Epithelial cell of proximal tubule (primary cell): ENCODE results near the gene TBC1D32. TPM values are rescaled to one million over a fixed set of nuclear protein-coding genes. Genes with fewer than 3 reads are reported as not detected.
"Not testable (repeated sequence)": the region's sequence is repeated elsewhere in the genome, so short reads cannot be mapped to it uniquely, and the experiment has no call there.

Source experiments
- DNase-seq: peaks from one replicate; pipeline ENCODE4 v3.0.0-alpha.2; 2011; ENCODE audit warnings: low read depth
- H3K4me3 ChIP-seq: 2 replicates; pipeline ENCODE4 v1.5.1; 2011; ENCODE audit warnings: low read depth, mild to moderate bottlenecking, low read length
- total RNA-seq: library from RNA; depleted of rRNA; stranded (reverse); fragments of >200 nt; gene quantifications from 2 replicates; pipeline ENCODE4 v1.2.3, GENCODE V29; 2015
- TF ChIP-seq, protein P1 (sequence below): conservative IDR thresholded peaks from 2 replicates; pipeline ENCODE4 v1.5.1; 2012; ENCODE audit warnings: low read depth, mild to moderate bottlenecking, low read length

The TBC1D32 gene
- total RNA-seq, 1 donor from 2014 or later = 4.1 TPM

DNA sequence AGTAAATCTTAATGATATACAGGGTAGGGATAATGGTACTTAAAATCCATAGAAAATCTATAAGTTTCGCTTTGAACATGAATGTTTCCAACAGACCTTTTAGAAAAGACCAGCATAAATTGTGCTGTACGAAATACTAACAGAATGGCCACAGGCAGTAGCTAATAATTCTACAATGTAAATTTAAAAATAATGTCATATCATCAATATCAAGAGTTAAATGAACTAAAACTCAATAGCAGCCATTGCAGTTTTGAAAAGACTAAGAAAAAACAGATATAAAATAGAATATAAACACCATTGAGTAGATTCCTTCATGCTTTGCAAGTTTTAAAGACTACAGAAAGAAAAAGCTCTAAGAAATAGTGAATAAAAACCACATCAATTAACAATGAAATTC is 14.7 kb downstream of the TBC1D32 start:
- no peak overlapping the region for H3K4me3 ChIP-seq
- TF ChIP-seq, protein P1, sequence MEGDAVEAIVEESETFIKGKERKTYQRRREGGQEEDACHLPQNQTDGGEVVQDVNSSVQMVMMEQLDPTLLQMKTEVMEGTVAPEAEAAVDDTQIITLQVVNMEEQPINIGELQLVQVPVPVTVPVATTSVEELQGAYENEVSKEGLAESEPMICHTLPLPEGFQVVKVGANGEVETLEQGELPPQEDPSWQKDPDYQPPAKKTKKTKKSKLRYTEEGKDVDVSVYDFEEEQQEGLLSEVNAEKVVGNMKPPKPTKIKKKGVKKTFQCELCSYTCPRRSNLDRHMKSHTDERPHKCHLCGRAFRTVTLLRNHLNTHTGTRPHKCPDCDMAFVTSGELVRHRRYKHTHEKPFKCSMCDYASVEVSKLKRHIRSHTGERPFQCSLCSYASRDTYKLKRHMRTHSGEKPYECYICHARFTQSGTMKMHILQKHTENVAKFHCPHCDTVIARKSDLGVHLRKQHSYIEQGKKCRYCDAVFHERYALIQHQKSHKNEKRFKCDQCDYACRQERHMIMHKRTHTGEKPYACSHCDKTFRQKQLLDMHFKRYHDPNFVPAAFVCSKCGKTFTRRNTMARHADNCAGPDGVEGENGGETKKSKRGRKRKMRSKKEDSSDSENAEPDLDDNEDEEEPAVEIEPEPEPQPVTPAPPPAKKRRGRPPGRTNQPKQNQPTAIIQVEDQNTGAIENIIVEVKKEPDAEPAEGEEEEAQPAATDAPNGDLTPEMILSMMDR = no peak
- DNase-seq = no peak

- TF ChIP-seq, protein P1 = peak; percentile 61
- peak overlapping the region; percentile 44 for H3K4me3 ChIP-seq
- DNase-seq = peak; percentile 12
Measured at GRCh38 chr6:121319112-121319553, 15.1 kb downstream of the TBC1D32 start.

- no peak for DNase-seq
- TF ChIP-seq, protein P1 = no peak
- H3K4me3 ChIP-seq = no peak overlapping the region
Measured at GRCh38 chr6:121314381-121315112, 19.7 kb downstream of the TBC1D32 start.

- DNase-seq, H3K4me3 ChIP-seq: not testable (repeated sequence)
Measured at GRCh38 chr6:121311814-121312213, 22.5 kb downstream of the TBC1D32 start.

- no peak for DNase-seq
- H3K4me3 ChIP-seq = no peak overlapping the region
- TF ChIP-seq, protein P1 = no peak
Measured at GRCh38 chr6:121310495-121310894, 23.8 kb downstream of the TBC1D32 start.

- TF ChIP-seq, protein P1 = no peak
- no peak overlapping the region for H3K4me3 ChIP-seq
- no peak for DNase-seq
Measured at GRCh38 chr6:121309768-121310469, 24.4 kb downstream of the TBC1D32 start.

DNA sequence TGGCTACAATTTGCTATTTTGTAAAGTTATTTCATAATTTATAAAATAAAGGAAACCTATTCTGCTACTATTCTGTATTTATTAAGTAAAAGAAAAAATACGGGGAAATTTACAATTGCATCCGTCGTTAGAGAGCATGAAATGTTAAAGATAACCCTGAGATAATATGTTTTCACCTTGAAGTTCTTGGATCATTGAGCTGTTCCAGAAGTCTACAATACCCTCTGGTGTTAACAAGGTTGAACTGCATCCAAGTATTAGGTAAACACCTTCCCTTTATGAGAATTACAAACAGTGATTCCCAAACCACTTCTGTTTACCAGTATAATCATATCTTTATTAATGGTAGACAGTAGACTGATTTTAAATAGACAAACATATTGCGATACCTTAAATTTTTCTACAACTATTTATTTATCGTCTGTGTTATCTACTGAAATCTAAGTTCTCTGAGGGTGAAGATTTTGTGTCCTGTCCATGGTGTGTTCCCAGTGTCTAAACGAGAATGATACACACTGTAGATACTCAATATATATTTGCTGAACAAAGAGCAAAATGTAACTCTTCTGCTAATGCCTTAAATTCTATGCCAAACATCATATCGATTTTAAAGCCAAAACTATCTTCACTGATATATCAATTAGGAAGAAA is 28.2 kb downstream of the TBC1D32 start:
- peak; percentile 3 for DNase-seq
- no peak overlapping the region for H3K4me3 ChIP-seq

More for the DNA sequence above, 28.2 kb downstream of the TBC1D32 start:
- TF ChIP-seq, protein P1 = peak; percentile 74
